Vagina (tissue), 2 donors: Measurements from ENCODE around the gene TAGLN3. TPM values are rescaled to one million over a fixed set of nuclear protein-coding genes. Genes with fewer than 3 reads are reported as not detected.

ENCODE experiments used
- DNase-seq, 2 donors: peaks; one replicate each; pipeline ENCODE4 v3.0.0-alpha.2; 2017; ENCODE audit errors: extremely low spot score in 2 of 2
- H3K27ac ChIP-seq: fragments of 200-600 bp; sonication (generic); one replicate; pipeline ENCODE4 v1.5.1; 2019
- H3K27me3 ChIP-seq: fragments of 200-600 bp; sonication (generic); one replicate; pipeline ENCODE4 v1.5.1; 2019
- H3K36me3 ChIP-seq, 2 donors: fragments of 200-600 bp; sonication (generic); one replicate each; pipeline ENCODE4 v1.5.1; 2017 to 2019
- H3K4me1 ChIP-seq: fragments of 200-600 bp; sonication (generic); one replicate; pipeline ENCODE4 v1.5.1; 2019
- H3K4me3 ChIP-seq, 2 donors: fragments of 200-600 bp; sonication (generic); 1 replicate in 1 of 2; 2 replicates in 1 of 2; pipeline ENCODE4 v1.5.1; 2016 to 2019
- H3K9me3 ChIP-seq: fragments of 200-600 bp; sonication (generic); one replicate; pipeline ENCODE4 v1.5.1; 2019
- CTCF ChIP-seq, 3 experiments: fragments of 450-650 bp in 2 of 3; fragments of 200-600 bp in 1 of 3; sonication (generic) in 1 of 3; IDR thresholded peaks; one replicate each; pipeline ENCODE4 v1.5.1; 2017 to 2019; ENCODE audit warnings: antibody characterized with exemption in 3 of 3, mild to moderate bottlenecking in 2 of 3, moderate library complexity in 2 of 3
- POLR2A ChIP-seq, 2 donors: fragments of 450-650 bp; IDR thresholded peaks; one replicate each; pipeline ENCODE4 v1.6.1; 2017; ENCODE audit warnings: antibody characterized with exemption in 2 of 2, mild to moderate bottlenecking in 2 of 2, moderate library complexity in 2 of 2
- POLR2AphosphoS5 ChIP-seq, 2 donors: sonication (generic); formaldehyde crosslinking; IDR thresholded peaks; one replicate each; pipeline ENCODE4 v1.9.0; 2017; ENCODE audit warnings: antibody characterized with exemption in 2 of 2, mild to moderate bottlenecking in 2 of 2, low read depth in 1 of 2; ENCODE audit not compliant: insufficient read depth in 1 of 2
- intact Hi-C: fragments of 100-400 bp; cut with DNase I; formaldehyde crosslinking; loops from one replicate; pipeline ENCODE4 v1.15.1; 2023
- total RNA-seq: library from RNA; depleted of rRNA; stranded (reverse); fragments of >200 nt; gene quantifications from one replicate; pipeline ENCODE4 v1.2.3, GENCODE V29; 2016

The TAGLN3 gene
- total RNA-seq, 1 donor from 2014 or later: 3.9 TPM

GRCh38 chr3:111961461-111962164 is 37.1 kb upstream of the TAGLN3 start:
- Histone ChIP-seq H3K4me3 (no peak overlapping the region), H3K9me3 (no peaks in the 10 kb centered on the region), H3K36me3 (no peaks in the 10 kb centered on the region), H3K4me1 (no peaks in the 10 kb centered on the region), H3K27me3 (no peaks in the 10 kb centered on the region), H3K27ac (no peak overlapping the region)
- intact Hi-C loops: loop anchor here (10.0 kb wide), 1 partner anchor 97 kb away; no protein-coding TSS in a partner anchor
- TF ChIP-seq CTCF (IDR thresholded peaks at IDR 0.05): no peak
- no peak for TF ChIP-seq POLR2AphosphoS5 (IDR thresholded peaks at IDR 0.05; ENCODE audit: insufficient read depth in 1 of 2, low read depth in 1 of 2)
- TF ChIP-seq POLR2A (IDR thresholded peaks at IDR 0.05): no peak
- no peak for DNase-seq

GRCh38 chr3:111963424-111963823 is 35.3 kb upstream of the TAGLN3 start:
- Histone ChIP-seq H3K4me1 (peaks cover 7% of the 10 kb centered on the region), H3K4me3 (no peak overlapping the region)

GRCh38 chr3:111965484-111965883 is 33.2 kb upstream of the TAGLN3 start:
- peaks cover 0 to 7% of the 10 kb centered on the region in 2 donors for H3K36me3 ChIP-seq
- TF ChIP-seq POLR2A (IDR thresholded peaks at IDR 0.05): no peak
- TF ChIP-seq POLR2AphosphoS5 (IDR thresholded peaks at IDR 0.05; ENCODE audit: insufficient read depth in 1 of 2, low read depth in 1 of 2): no peak
- no peak for TF ChIP-seq CTCF (IDR thresholded peaks at IDR 0.05)
- no peaks in the 10 kb centered on the region for H3K9me3 ChIP-seq
- H3K4me1 ChIP-seq: peaks cover 7% of the 10 kb centered on the region
- H3K4me3 ChIP-seq: no peak overlapping the region
- intact Hi-C loops: loop anchor here (5.0 to 10.0 kb wide), 2 partner anchors 101 to 248 kb away; no protein-coding TSS in a partner anchor
- no peak overlapping the region for H3K27ac ChIP-seq
- no peaks in the 10 kb centered on the region for H3K27me3 ChIP-seq
- DNase-seq: no peak

More at GRCh38 chr3:111963424-111963823, 35.3 kb upstream of the TAGLN3 start:
- intact Hi-C loops: loop anchor here (10.0 kb wide), 1 partner anchor 99 kb away; no protein-coding TSS in a partner anchor
- no peaks in the 10 kb centered on the region for H3K9me3 ChIP-seq
- H3K27ac ChIP-seq: no peak overlapping the region
- no peak for DNase-seq
- TF ChIP-seq POLR2AphosphoS5 (IDR thresholded peaks at IDR 0.05; ENCODE audit: insufficient read depth in 1 of 2, low read depth in 1 of 2) (no peak), CTCF (IDR thresholded peaks at IDR 0.05) (no peak), POLR2A (IDR thresholded peaks at IDR 0.05) (no peak)
- H3K27me3 ChIP-seq: no peaks in the 10 kb centered on the region
- H3K36me3 ChIP-seq: no peaks in the 10 kb centered on the region

- H3K27me3 ChIP-seq: no peaks in the 10 kb centered on the region
- intact Hi-C loops: loop anchor here (5.0 to 10.0 kb wide), 2 partner anchors 102 to 250 kb away; no protein-coding TSS in a partner anchor
- no peaks in the 10 kb centered on the region for H3K9me3 ChIP-seq
- H3K27ac ChIP-seq: peak overlapping the region; percentile 6
- DNase-seq: no peak
- peaks cover 7% of the 10 kb centered on the region for H3K4me1 ChIP-seq
- TF ChIP-seq POLR2AphosphoS5 (IDR thresholded peaks at IDR 0.05; ENCODE audit: insufficient read depth in 1 of 2, low read depth in 1 of 2) (no peak), POLR2A (IDR thresholded peaks at IDR 0.05) (no peak), CTCF (IDR thresholded peaks at IDR 0.05) (no peak)
- no peak overlapping the region for H3K4me3 ChIP-seq
- peaks cover 0 to 7% of the 10 kb centered on the region in 2 donors for H3K36me3 ChIP-seq
These were observed 31.7 kb upstream of the TAGLN3 start for GRCh38 chr3:111967068-111967467.
